HG02678 (cell line): ENCODE data around the gene VAV3.
"Not testable (repeated sequence)": the region's sequence is repeated elsewhere in the genome, so short reads cannot be mapped to it uniquely, and the experiment has no call there.

Experiments used
- ATAC-seq: cut with Tn5 transposase; IDR thresholded peaks from one replicate; pipeline ENCODE4 v1.9.1; 2021; ENCODE audit warnings: mild to moderate bottlenecking, moderate library complexity; ENCODE audit not compliant: unreplicated experiment

Gene VAV3

GRCh38 chr1:107661158-107661557 lies 303.8 kb downstream of the VAV3 start:
- ATAC-seq, result no peak

- no peak for ATAC-seq
These were observed 305.0 kb downstream of the VAV3 start for GRCh38 chr1:107659961-107660360.

GRCh38 chr1:107657356-107657755 lies 307.6 kb downstream of the VAV3 start:
- no peak for ATAC-seq

- ATAC-seq, result no peak
These were observed 311.2 kb downstream of the VAV3 start for GRCh38 chr1:107653765-107654164.

- no peak for ATAC-seq
These were observed 312.0 kb downstream of the VAV3 start for GRCh38 chr1:107653005-107653404.

- ATAC-seq, result not testable (repeated sequence)
These were observed 314.2 kb downstream of the VAV3 start for GRCh38 chr1:107650825-107651224.

- ATAC-seq, result no peak
These were observed 316.0 kb downstream of the VAV3 start for GRCh38 chr1:107649023-107649422.

GRCh38 chr1:107648071-107648470 lies 316.9 kb downstream of the VAV3 start:
- no peak for ATAC-seq

- no peak for ATAC-seq
These were observed 318.0 kb downstream of the VAV3 start for GRCh38 chr1:107647012-107647411.

- ATAC-seq, result no peak
These were observed 321.2 kb downstream of the VAV3 start for GRCh38 chr1:107643766-107644165.

GRCh38 chr1:107640207-107640606 lies 324.8 kb downstream of the VAV3 start:
- no peak for ATAC-seq

GRCh38 chr1:107637101-107637500 lies 327.9 kb downstream of the VAV3 start:
- ATAC-seq, result no peak

- ATAC-seq, result no peak
These were observed 331.4 kb downstream of the VAV3 start for GRCh38 chr1:107633596-107633995.

- no peak for ATAC-seq
These were observed 338.7 kb downstream of the VAV3 start for GRCh38 chr1:107626073-107626796.

- no peak for ATAC-seq
These were observed 339.5 kb downstream of the VAV3 start for GRCh38 chr1:107625405-107626029.

GRCh38 chr1:107623431-107623830 lies 341.5 kb downstream of the VAV3 start:
- no peak for ATAC-seq

- no peak for ATAC-seq
These were observed 342.0 kb downstream of the VAV3 start for GRCh38 chr1:107622966-107623365.

GRCh38 chr1:107622535-107622934 lies 342.4 kb downstream of the VAV3 start:
- ATAC-seq, result no peak

GRCh38 chr1:107620753-107621152 lies 344.2 kb downstream of the VAV3 start:
- ATAC-seq, result peak; percentile 56

GRCh38 chr1:107618539-107618938 lies 346.4 kb downstream of the VAV3 start:
- no peak for ATAC-seq

GRCh38 chr1:107617921-107618320 lies 347.1 kb downstream of the VAV3 start:
- ATAC-seq, result no peak

- no peak for ATAC-seq
These were observed 347.5 kb downstream of the VAV3 start for GRCh38 chr1:107617456-107617855.

GRCh38 chr1:107609808-107610207 lies 355.2 kb downstream of the VAV3 start:
- no peak for ATAC-seq
